Measurements from ENCODE around the gene KCNJ4. TPM values are rescaled to one million over a fixed set of nuclear protein-coding genes. Genes with fewer than 3 reads are reported as not detected.

The KCNJ4 gene
- total RNA-seq, 6 experiments from 2014 or later: not detected

DNA sequence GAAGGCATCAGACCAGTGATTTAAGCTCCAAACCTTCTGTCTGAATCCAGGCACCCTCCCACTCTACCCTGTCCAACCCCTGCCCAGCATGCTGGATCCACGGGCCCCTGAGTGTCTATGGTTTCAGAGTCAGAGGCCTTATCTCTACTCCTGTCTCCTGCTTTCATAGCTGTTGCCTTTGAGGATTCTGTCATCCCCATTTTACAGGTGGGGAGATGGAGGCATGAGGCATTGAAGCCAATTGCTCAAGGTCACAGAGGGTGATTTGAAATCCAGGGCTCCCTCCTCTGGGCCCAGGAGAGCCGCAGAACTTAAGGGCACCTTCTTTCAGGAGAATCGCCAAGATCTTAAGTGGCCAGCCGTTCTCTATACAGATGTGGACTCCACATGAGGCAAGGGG is 3.1 kb downstream of the KCNJ4 start:
- Mint-ChIP-seq H3K36me3 (ENCODE audit: low read depth) (no peaks in the 10 kb centered on the region), H3K4me3 (no peak overlapping the region), H3K4me1 (ENCODE audit: low read depth) (no peaks in the 10 kb centered on the region; the same call in 1 of the 2 replicates), H3K9me3 (no peaks in the 10 kb centered on the region), H3K27me3 (ENCODE audit: insufficient read depth) (peaks cover 51% of the 10 kb centered on the region), H3K27ac (no peak overlapping the region)
- TF ChIP-seq, protein P1, sequence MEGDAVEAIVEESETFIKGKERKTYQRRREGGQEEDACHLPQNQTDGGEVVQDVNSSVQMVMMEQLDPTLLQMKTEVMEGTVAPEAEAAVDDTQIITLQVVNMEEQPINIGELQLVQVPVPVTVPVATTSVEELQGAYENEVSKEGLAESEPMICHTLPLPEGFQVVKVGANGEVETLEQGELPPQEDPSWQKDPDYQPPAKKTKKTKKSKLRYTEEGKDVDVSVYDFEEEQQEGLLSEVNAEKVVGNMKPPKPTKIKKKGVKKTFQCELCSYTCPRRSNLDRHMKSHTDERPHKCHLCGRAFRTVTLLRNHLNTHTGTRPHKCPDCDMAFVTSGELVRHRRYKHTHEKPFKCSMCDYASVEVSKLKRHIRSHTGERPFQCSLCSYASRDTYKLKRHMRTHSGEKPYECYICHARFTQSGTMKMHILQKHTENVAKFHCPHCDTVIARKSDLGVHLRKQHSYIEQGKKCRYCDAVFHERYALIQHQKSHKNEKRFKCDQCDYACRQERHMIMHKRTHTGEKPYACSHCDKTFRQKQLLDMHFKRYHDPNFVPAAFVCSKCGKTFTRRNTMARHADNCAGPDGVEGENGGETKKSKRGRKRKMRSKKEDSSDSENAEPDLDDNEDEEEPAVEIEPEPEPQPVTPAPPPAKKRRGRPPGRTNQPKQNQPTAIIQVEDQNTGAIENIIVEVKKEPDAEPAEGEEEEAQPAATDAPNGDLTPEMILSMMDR (IDR thresholded peaks at IDR 0.05): no peak
- no peak for DNase-seq

DNA sequence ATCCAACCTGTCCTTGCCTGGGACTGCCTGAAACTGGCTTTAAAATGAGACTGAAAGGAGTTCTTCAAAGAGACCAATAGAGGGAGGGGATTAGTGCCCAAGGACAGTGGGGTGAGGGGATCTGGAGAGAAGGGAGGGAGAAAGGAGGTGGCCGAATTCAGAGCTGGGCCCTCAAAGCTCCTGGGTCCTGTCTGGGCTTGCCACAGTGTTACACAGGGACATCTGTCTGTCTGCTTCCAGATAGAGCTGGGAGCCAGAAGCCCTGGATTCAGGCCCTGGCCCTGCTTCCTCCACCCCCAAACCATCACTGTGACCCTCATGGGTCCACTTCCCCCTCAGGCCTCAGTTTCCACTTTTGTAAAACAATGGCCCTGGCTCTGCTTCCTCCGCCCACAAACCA is 3.6 kb downstream of the KCNJ4 start:
- Mint-ChIP-seq H3K9me3 (no peaks in the 10 kb centered on the region), H3K36me3 (ENCODE audit: low read depth) (no peaks in the 10 kb centered on the region), H3K27ac (no peak overlapping the region), H3K27me3 (ENCODE audit: insufficient read depth) (peaks cover 51% of the 10 kb centered on the region), H3K4me1 (ENCODE audit: low read depth) (no peaks in the 10 kb centered on the region; the same call in 1 of the 2 replicates), H3K4me3 (no peak overlapping the region)
- TF ChIP-seq, protein P1 (IDR thresholded peaks at IDR 0.05): no peak
- DNase-seq: no peak

DNA sequence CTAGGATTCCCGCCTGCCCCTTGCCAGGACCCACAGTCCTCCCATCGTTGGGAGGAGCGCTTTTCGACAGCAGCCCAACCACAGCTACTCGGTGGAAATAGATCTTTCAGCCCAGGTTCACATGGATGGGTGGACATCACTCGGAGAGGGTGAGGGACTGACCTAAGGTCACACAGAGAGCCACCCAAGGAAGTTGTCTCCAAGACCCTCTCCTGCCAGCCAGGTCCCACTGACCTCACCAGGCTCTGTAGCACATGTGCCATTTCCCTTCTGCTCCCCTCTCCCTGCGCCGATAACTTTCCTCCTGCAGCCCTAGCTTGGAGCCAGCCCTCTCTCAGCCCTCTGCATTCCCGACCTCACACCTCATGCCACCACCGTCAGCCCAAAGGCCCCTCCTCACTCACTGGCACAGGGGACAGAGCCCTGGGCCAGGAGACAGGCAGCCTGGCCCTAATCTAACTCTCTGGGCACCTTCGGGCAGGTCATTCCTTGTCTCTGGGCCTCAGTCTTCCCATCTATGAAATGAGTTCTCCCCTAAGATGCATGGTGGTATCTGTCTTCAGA is 4.7 kb downstream of the KCNJ4 start:
- Mint-ChIP-seq H3K27me3 (ENCODE audit: insufficient read depth) (peaks cover 57% of the 10 kb centered on the region), H3K9me3 (no peaks in the 10 kb centered on the region), H3K36me3 (ENCODE audit: low read depth) (no peaks in the 10 kb centered on the region), H3K27ac (no peak overlapping the region), H3K4me1 (ENCODE audit: low read depth) (no peaks in the 10 kb centered on the region; the same call in 1 of the 2 replicates), H3K4me3 (no peak overlapping the region)
- no peak for DNase-seq
- TF ChIP-seq, protein P1 (IDR thresholded peaks at IDR 0.05): no peak

DNA sequence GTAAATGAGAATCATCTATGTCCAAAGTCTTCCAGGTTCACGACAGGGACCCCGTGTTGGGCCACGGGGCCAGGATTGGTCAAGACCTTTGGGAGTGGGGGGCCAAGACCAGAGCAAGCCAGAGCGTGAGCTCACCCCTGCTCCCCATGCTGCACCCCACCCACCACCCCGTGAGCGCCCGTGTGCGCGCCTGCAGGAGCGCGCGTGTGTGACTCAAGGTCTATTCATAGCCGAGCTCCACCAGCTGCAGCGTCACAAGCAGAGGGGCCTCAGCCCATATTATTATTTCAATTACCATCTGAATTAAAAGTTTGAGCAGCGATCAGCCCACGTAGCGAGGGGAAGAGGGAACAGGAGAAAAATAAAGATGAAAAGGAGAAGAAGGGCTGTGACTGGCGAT is 5.2 kb downstream of the KCNJ4 start:
- H3K27me3 Mint-ChIP-seq (ENCODE audit: insufficient read depth): peaks cover 61% of the 10 kb centered on the region
- H3K27ac Mint-ChIP-seq: no peak overlapping the region
- no peak for DNase-seq
- H3K9me3 Mint-ChIP-seq: no peaks in the 10 kb centered on the region
- no peak overlapping the region; the same call in 1 of the 2 replicates for H3K4me3 Mint-ChIP-seq
- no peaks in the 10 kb centered on the region for H3K36me3 Mint-ChIP-seq (ENCODE audit: low read depth)
- no peaks in the 10 kb centered on the region; the same call in 1 of the 2 replicates for H3K4me1 Mint-ChIP-seq (ENCODE audit: low read depth)
- TF ChIP-seq, protein P1 (IDR thresholded peaks at IDR 0.05): no peak

DNA sequence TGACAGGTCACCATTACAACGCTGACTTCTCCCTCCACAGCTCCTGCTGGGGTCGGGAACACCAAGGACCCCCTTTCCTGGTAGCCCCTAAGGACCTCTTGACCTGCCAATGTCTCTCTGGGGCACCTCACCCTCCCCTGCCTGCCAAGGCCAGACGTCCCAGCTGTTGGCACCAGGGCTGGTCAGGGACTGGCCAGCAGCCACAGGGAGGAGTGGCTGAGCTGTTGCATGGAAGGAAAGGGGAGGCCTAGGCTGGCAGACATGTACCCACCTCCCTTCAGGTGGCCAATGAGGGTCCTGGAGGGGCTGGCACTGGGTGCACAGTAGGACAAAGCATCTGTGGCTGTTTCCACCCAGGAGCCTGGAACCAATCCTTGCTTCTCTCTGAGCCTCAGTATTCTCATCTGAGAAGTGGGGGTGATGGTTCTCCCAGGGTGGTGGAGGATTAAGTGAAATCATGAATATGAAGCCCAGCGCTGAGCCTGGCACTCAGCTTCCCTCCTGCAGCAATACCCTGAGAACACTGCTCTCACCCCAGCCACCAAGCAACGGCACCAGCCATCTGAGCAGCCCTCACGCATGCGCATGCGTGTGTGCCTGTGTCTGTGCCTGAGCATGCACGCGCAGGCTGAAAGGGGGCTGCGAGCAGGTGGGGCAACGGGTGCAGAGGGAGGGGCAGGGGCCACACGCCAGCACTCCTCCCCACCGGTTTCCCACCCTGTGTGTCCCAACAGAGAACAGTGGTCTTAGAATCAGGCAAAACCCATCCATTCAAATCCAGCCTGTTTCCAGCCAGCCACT is 5.9 kb downstream of the KCNJ4 start:
- Mint-ChIP-seq H3K27ac (no peak overlapping the region), H3K36me3 (ENCODE audit: low read depth) (no peaks in the 10 kb centered on the region), H3K27me3 (ENCODE audit: insufficient read depth) (peaks cover 61% of the 10 kb centered on the region), H3K4me1 (ENCODE audit: low read depth) (no peaks in the 10 kb centered on the region; the same call in 1 of the 2 replicates), H3K9me3 (no peaks in the 10 kb centered on the region), H3K4me3 (no peak overlapping the region)
- no peak for DNase-seq
- TF ChIP-seq, protein P1 (IDR thresholded peaks at IDR 0.05): no peak

All from HFFc6 (cell line).